NCI-H526 treated with DMSO at 0.1 percent for 48 hours (cell line): ENCODE data around the gene RBMS3.
"Not testable (repeated sequence)": the region's sequence is repeated elsewhere in the genome, so short reads cannot be mapped to it uniquely, and the experiment has no call there.

Source experiments
- DNase-seq: peaks from one replicate; lab custom pipeline; 2025; lab: John Stamatoyannopoulos, UW

RBMS3 gene

GRCh38 chr3:29430558-29430971 lies 149.7 kb downstream of the RBMS3 start:
- no peak for DNase-seq

GRCh38 chr3:29436612-29437323 lies 155.9 kb downstream of the RBMS3 start:
- no peak for DNase-seq

- DNase-seq = no peak
Observed at GRCh38 chr3:29438580-29438979, 157.7 kb downstream of the RBMS3 start.

- DNase-seq = no peak
Observed at GRCh38 chr3:29440413-29441305, 159.8 kb downstream of the RBMS3 start.

GRCh38 chr3:29441422-29441821 lies 160.6 kb downstream of the RBMS3 start:
- DNase-seq = no peak

GRCh38 chr3:29447946-29448627 lies 167.2 kb downstream of the RBMS3 start:
- DNase-seq = no peak

GRCh38 chr3:29451920-29452319 lies 171.0 kb downstream of the RBMS3 start:
- DNase-seq = no peak

- no peak for DNase-seq
Observed at GRCh38 chr3:29452934-29453283, 172.0 kb downstream of the RBMS3 start.

- DNase-seq = no peak
Observed at GRCh38 chr3:29453284-29454001, 172.6 kb downstream of the RBMS3 start.

- DNase-seq = peak; percentile 6
Observed at GRCh38 chr3:29454161-29454611, 173.3 kb downstream of the RBMS3 start.

GRCh38 chr3:29456901-29457300 lies 176.0 kb downstream of the RBMS3 start:
- DNase-seq = no peak

GRCh38 chr3:29463304-29463703 lies 182.4 kb downstream of the RBMS3 start:
- DNase-seq = no peak

- DNase-seq = no peak
Observed at GRCh38 chr3:29465836-29466235, 185.0 kb downstream of the RBMS3 start.

- no peak for DNase-seq
Observed at GRCh38 chr3:29466442-29466841, 185.6 kb downstream of the RBMS3 start.

GRCh38 chr3:29468187-29468586 lies 187.3 kb downstream of the RBMS3 start:
- no peak for DNase-seq

GRCh38 chr3:29473481-29474170 lies 192.8 kb downstream of the RBMS3 start:
- not testable (repeated sequence) for DNase-seq

GRCh38 chr3:29475305-29475840 lies 194.5 kb downstream of the RBMS3 start:
- no peak for DNase-seq

GRCh38 chr3:29475854-29476253 lies 195.0 kb downstream of the RBMS3 start:
- no peak for DNase-seq

- DNase-seq = no peak
Observed at GRCh38 chr3:29478611-29479010, 197.7 kb downstream of the RBMS3 start.

- DNase-seq = no peak
Observed at GRCh38 chr3:29481249-29481648, 200.4 kb downstream of the RBMS3 start.
